Activated CD4-positive, alpha-beta T cell treated with anti-CD3 and anti-CD28 coated beads, Interleukin-2, Interleukin-4, amounts not matched to agents 100 ng/mL and 50 ng/mL, durations not matched to agents 16 hours and 8 hours (primary cell): ENCODE measurements around the gene HMGCS1.
"Not testable (repeated sequence)": the region's sequence is repeated elsewhere in the genome, so short reads cannot be mapped to it uniquely, and the experiment has no call there.

Experiments
- DNase-seq: peaks from one replicate; pipeline ENCODE4 v3.0.0-alpha.2; 2020; ENCODE audit warnings: low spot score

Gene HMGCS1

DNA sequence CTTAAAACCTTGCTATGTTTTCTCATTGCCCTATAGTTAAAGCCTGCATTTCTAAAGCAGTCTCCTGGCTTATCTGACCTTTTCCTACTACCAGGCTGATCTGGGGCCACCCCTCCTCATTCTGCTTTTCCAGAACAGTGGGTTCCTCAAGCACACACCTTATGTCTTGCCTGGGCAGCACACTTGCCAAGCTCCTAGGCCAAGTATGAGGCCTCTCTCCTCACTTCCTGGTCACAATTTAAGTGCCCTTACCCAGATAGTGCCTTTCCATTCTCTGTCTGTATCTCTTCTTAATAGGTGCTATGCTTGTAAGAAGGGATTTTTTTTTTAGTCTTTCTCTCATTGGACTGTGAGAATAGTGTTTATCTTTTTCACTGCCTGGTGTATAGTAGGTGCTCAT lies 39.7 kb downstream of the HMGCS1 start:
- no peak for DNase-seq

- no peak for DNase-seq
These were observed 42.6 kb downstream of the HMGCS1 start for GRCh38 chr5:43270645-43271044.

DNA sequence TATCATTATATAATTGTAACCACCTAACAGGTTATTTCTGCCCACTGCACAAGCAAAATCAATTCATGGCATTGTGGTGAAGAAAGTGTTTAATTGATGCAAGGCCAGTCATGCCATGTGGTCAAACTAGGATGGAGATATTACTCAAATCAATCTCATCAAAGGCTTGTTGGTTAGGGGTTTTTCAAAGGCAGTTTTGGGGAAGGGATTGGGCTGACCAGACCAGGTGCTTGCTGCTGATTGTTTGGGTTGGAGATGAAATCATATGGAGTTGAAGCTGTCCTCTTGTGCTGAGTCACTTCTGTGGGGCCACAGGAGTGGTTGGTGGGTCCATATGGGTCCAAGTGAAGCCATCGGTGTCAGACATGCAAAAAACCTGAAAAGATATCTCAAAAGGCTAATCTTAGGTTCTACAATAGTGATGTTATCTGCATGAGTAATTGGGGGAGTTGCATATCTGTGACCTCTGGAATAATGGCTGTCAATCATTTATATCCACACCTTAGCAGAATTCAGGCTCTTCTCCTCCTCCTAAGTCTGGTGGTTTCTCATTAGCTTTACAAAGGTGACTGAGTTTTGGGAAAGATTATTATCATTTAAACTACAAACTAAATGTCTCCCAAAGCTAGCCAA lies 44.9 kb downstream of the HMGCS1 start:
- DNase-seq: no peak

DNA sequence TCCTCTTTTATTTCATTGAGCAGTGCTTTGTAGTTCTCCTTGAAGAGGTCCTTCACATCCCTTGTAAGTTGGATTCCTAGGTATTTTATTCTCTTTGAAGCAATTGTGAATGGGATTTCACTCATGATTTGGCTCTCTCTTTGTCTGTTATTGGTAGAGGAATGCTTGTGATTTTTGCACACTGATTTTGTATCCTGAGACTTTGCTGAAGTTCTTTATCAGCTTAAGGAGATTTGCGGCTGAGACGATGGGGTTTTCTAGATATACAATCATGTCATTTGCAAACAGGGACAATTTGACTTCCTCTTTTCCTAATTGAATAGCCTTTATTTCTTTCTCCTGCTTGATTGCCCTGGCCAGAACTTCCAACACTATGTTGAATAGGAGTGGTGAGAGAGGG lies 50.9 kb downstream of the HMGCS1 start:
- DNase-seq: not testable (repeated sequence)

DNA sequence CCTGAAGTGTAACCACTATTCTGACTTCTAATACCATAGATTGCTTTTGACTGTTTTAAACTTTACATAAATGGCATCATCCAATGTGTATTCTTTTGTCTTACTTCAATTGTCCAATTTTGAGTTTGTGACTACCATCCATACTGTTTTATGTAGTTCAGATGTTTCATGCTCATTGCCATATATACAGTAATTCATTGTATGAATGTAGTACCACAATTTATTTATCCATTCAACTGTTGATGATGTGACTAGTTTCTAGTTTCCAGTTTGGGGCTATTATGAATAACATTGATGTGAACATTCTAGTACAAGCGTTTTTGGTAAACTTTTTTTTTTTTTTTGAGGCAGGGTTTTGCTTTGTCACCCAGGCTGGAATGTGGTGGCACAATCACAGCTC lies 55.1 kb downstream of the HMGCS1 start:
- no peak for DNase-seq

GRCh38 chr5:43256261-43256966 lies 56.8 kb downstream of the HMGCS1 start:
- no peak for DNase-seq

DNA sequence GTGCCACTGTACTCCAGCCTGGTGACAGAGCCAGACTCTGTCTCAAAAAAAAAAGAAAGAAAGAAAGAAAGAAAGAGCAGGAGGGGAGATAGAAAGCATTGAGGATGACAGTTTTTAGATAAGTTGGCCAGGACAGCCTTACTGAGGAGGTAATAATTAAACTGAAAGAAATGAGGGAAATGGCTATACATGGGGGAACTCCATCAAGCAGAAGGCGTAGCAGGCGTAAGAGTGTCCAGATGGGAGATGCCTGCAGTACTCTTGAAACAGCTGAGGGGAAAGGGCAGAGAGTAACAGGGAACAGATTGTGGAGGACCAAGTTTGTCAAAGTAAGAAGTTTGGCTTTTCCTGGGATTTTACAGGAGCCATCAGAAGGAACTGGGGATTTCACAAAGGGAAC lies 57.5 kb downstream of the HMGCS1 start:
- DNase-seq: no peak

GRCh38 chr5:43251754-43252153 lies 61.5 kb downstream of the HMGCS1 start:
- no peak for DNase-seq

DNA sequence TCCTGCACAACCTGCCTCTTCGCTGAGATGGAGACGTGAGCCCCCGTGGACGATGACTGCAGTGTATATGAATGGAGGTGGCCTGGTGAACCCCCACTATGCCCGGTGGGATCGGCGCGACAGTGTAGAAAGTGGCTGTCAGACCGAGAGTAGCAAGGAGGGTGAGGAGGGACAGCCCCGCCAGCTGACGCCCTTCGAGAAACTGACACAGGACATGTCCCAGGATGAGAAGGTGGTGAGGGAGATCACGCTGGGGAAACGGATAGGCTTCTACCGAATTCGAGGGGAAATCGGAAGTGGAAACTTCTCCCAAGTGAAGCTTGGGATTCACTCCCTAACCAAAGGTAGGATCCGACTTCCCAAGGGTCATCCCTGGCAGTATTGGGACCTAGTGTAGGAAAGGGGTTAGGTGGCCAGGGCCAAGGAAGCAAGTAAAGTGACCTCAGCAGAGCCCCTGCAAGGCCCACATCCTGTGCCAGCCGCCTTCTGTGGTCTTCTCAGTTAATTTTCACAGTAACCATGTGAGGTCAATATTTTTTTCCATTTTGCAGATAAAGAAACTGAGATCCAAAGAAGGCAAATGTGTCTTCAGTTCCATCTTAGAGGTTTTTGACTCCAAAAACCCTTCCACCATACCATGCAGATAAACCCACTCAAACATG lies 67.4 kb downstream of the HMGCS1 start:
- DNase-seq: no peak

DNA sequence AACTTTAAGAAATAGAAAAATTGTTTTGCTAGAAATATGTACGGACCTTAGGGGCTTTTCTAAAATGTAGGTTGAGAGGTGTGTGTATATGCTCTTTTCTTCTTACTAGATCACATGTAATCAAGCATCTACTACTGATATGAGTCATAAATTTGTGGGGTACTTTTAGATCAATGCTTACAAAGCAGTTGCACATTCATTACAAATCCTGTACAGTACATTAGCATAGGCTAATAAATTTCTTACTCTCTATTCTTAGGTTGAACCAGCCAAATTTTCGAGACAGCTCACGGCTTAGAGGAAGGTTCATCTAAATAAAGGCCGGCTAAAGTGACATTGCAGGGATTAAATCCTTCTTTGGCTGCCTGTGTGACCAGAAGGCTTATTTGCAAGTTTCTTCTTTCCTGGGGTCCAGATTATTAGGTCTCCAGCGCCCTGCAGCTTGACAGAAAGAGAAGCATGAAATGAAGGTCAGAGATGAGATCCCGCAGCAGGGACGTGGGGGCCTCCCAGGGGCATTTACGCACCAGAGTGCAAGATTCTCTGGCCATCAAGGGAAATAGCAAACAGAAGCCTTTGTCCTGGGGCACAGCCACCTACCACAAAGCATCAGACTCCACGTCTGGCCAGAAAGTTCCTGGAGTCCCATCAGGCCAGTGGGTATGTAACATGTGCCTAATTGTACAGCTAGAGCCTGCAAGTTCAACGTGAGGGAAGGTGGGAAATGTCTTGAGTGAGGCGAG lies 68.2 kb downstream of the HMGCS1 start:
- peak; percentile 46 for DNase-seq

DNA sequence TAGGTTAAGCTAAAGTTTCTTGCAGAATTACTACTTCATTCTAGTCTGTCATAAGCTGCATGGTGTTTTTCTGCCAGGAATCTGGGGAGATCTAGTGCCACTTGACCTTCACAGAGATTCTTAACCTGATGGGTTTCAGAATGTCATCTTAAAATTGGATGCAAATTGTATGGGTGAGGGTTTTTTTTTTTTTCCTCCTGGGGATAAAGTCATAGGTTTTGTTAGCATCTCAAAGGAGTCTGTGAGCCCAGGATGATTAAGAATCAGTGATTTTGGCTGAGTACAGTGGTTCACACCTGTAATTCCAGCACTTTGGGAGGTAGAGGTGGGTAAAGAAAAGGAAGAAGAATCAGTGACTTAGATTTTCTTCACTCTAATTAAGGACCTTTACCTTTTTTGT lies 69.9 kb downstream of the HMGCS1 start:
- no peak for DNase-seq

DNA sequence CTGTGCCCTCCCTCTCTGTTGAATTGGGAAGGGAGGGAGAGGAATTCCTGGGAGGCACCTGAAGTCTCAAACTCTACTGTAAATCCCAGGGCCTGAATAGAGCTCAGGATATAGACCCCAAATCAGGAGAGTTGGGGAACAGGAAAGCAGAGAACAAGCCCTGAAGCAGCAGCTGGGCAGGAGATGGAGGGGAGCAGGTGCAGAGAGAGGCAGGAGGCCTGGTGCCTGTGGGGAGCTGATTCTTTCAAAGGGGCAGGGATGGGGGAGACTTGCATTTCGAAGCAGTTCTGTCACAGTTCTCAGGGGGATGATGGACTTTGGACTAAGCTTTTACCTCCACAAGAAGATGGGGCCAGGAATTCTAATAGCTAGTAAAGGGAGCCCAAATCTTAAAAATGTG lies 71.0 kb downstream of the HMGCS1 start:
- no peak for DNase-seq
